Fibroblast of pulmonary artery (primary cell): Measurements from ENCODE around the gene LZTS2.

ENCODE experiments used
- DNase-seq: peaks from one replicate; pipeline ENCODE4 v3.0.0-alpha.2; 2010; ENCODE audit warnings: low read depth
- H3K4me3 ChIP-seq: replicated peaks from 2 replicates; pipeline ENCODE4 v1.5.1; 2011; ENCODE audit warnings: low read depth, mild to moderate bottlenecking, control low read depth, low read length, moderate library complexity
- CTCF ChIP-seq: IDR thresholded peaks from 2 replicates; pipeline ENCODE4 v1.5.1; 2011; ENCODE audit warnings: mild to moderate bottlenecking, control low read depth, low read length, inconsistent platforms; ENCODE audit errors: missing control alignments

Gene LZTS2

GRCh38 chr10:101011517-101012423 is 12.2 kb downstream of the LZTS2 start:
- no peak for DNase-seq
- TF ChIP-seq CTCF = peak; percentile 51
- no peak overlapping the region for H3K4me3 ChIP-seq

GRCh38 chr10:101012525-101013364 is 13.1 kb downstream of the LZTS2 start:
- TF ChIP-seq CTCF = peak; percentile 63
- DNase-seq = peak; percentile 91
- no peak overlapping the region for H3K4me3 ChIP-seq

GRCh38 chr10:101013365-101013825 is 13.8 kb downstream of the LZTS2 start:
- DNase-seq = no peak
- TF ChIP-seq CTCF = no peak
- no peak overlapping the region for H3K4me3 ChIP-seq

GRCh38 chr10:101014230-101014884 is 14.7 kb downstream of the LZTS2 start:
- peak; percentile 96 for TF ChIP-seq CTCF
- DNase-seq = peak; percentile 73

GRCh38 chr10:101014966-101015581 is 15.5 kb downstream of the LZTS2 start:
- no peak for TF ChIP-seq CTCF
- peak; percentile 87 for DNase-seq

More at GRCh38 chr10:101014230-101014884, 14.7 kb downstream of the LZTS2 start:
- H3K4me3 ChIP-seq = no peak overlapping the region

GRCh38 chr10:101015582-101015973 is 16.0 kb downstream of the LZTS2 start:
- TF ChIP-seq CTCF = no peak
- DNase-seq = no peak
- H3K4me3 ChIP-seq = no peak overlapping the region

More at GRCh38 chr10:101014966-101015581, 15.5 kb downstream of the LZTS2 start:
- H3K4me3 ChIP-seq = no peak overlapping the region
